Tibial nerve (tissue), 4 donors: ENCODE measurements around the gene ERBB4.

ENCODE experiments used
- EP300 ChIP-seq, 2 donors: sonication (generic); formaldehyde crosslinking; IDR thresholded peaks; one replicate each; pipeline ENCODE4 v1.6.1; 2017; ENCODE audit warnings: antibody characterized with exemption in 2 of 2, mild to moderate bottlenecking in 1 of 2
- POLR2A ChIP-seq, 2 donors: fragments of 450-650 bp; IDR thresholded peaks; one replicate each; pipeline ENCODE4 v1.6.1; 2017; ENCODE audit warnings: antibody characterized with exemption in 2 of 2, mild to moderate bottlenecking in 2 of 2, moderate library complexity in 2 of 2
- TF ChIP-seq, protein P1 (sequence below), 5 experiments: fragments of 200-600 bp in 3 of 5; fragments of 450-650 bp in 2 of 5; sonication (generic) in 3 of 5; IDR thresholded peaks; one replicate each; pipeline ENCODE4 v1.5.1; 2016 to 2019; ENCODE audit warnings: antibody characterized with exemption in 5 of 5, mild to moderate bottlenecking in 3 of 5, moderate library complexity in 2 of 5

DNA sequence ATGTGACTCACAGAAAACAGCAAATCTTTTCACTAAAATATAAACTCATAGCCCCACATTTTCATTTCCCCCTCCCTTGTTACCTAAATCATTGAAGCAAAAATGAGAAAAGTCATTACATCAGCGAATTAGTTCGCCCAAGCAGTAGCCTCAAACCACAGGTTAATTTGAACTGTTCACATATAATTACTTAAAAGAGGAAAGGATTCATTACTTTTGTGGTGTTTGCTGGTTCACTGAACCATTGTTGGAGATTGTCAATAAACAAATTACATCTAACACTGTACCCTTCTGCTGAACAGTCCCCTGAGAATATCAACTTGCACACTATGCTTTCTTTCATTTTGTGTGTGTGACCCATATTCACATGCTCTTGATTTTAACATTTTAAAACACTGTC is 238.7 kb downstream of the ERBB4 start:
- TF ChIP-seq POLR2A (IDR thresholded peaks at IDR 0.05) (no peak), EP300 (IDR thresholded peaks at IDR 0.05) (no peak)
- TF ChIP-seq, protein P1, sequence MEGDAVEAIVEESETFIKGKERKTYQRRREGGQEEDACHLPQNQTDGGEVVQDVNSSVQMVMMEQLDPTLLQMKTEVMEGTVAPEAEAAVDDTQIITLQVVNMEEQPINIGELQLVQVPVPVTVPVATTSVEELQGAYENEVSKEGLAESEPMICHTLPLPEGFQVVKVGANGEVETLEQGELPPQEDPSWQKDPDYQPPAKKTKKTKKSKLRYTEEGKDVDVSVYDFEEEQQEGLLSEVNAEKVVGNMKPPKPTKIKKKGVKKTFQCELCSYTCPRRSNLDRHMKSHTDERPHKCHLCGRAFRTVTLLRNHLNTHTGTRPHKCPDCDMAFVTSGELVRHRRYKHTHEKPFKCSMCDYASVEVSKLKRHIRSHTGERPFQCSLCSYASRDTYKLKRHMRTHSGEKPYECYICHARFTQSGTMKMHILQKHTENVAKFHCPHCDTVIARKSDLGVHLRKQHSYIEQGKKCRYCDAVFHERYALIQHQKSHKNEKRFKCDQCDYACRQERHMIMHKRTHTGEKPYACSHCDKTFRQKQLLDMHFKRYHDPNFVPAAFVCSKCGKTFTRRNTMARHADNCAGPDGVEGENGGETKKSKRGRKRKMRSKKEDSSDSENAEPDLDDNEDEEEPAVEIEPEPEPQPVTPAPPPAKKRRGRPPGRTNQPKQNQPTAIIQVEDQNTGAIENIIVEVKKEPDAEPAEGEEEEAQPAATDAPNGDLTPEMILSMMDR (IDR thresholded peaks at IDR 0.05), result no peak
